Rectal smooth muscle tissue (tissue), 1 donor: ENCODE results near the gene LARP4B.

Experiments
- H3K27ac ChIP-seq: one replicate; pipeline ENCODE4 v1.7.0; 2013; ENCODE audit warnings: low read depth, low read length, inconsistent platforms
- H3K27me3 ChIP-seq: one replicate; pipeline ENCODE4 v1.7.0; 2013; ENCODE audit warnings: low read length; ENCODE audit not compliant: control insufficient read depth, insufficient read depth
- H3K36me3 ChIP-seq: one replicate; pipeline ENCODE4 v1.7.0; 2013; ENCODE audit warnings: low read length; ENCODE audit not compliant: control insufficient read depth, insufficient read depth
- H3K4me1 ChIP-seq: one replicate; pipeline ENCODE4 v1.7.0; 2013; ENCODE audit warnings: low read length; ENCODE audit not compliant: control insufficient read depth, insufficient read depth
- H3K4me3 ChIP-seq: one replicate; pipeline ENCODE4 v1.7.0; 2013; ENCODE audit warnings: low read length
- H3K9ac ChIP-seq: one replicate; pipeline ENCODE4 v1.7.0; 2013; ENCODE audit warnings: low read length

Gene LARP4B

GRCh38 chr10:870564-871166, 60.8 kb downstream of the LARP4B start:
- no peaks in the 10 kb centered on the region for H3K27me3 ChIP-seq
- no peak overlapping the region for H3K9ac ChIP-seq
- H3K27ac ChIP-seq, result no peak overlapping the region
- H3K36me3 ChIP-seq, result peaks cover 9% of the 10 kb centered on the region
- no peaks in the 10 kb centered on the region for H3K4me1 ChIP-seq
- H3K4me3 ChIP-seq, result no peak overlapping the region

- H3K27ac ChIP-seq, result no peak overlapping the region
- no peaks in the 10 kb centered on the region for H3K27me3 ChIP-seq
- no peak overlapping the region for H3K4me3 ChIP-seq
- peaks cover 9% of the 10 kb centered on the region for H3K36me3 ChIP-seq
- H3K9ac ChIP-seq, result no peak overlapping the region
- H3K4me1 ChIP-seq, result no peaks in the 10 kb centered on the region
These were observed 62.3 kb downstream of the LARP4B start for GRCh38 chr10:869171-869570.

- no peaks in the 10 kb centered on the region for H3K4me1 ChIP-seq
- H3K36me3 ChIP-seq, result peaks cover 13% of the 10 kb centered on the region
- no peak overlapping the region for H3K27ac ChIP-seq
- H3K4me3 ChIP-seq, result no peak overlapping the region
- no peaks in the 10 kb centered on the region for H3K27me3 ChIP-seq
- no peak overlapping the region for H3K9ac ChIP-seq
These were observed 63.7 kb downstream of the LARP4B start for GRCh38 chr10:867807-868206.

GRCh38 chr10:866577-866941, 64.9 kb downstream of the LARP4B start:
- no peak overlapping the region for H3K27ac ChIP-seq
- H3K36me3 ChIP-seq, result peaks cover 16% of the 10 kb centered on the region
- no peak overlapping the region for H3K4me3 ChIP-seq
- no peak overlapping the region for H3K9ac ChIP-seq
- H3K27me3 ChIP-seq, result no peaks in the 10 kb centered on the region
- H3K4me1 ChIP-seq, result no peaks in the 10 kb centered on the region

GRCh38 chr10:865924-866576, 65.5 kb downstream of the LARP4B start:
- H3K27ac ChIP-seq, result no peak overlapping the region
- peaks cover 14% of the 10 kb centered on the region for H3K36me3 ChIP-seq
- no peak overlapping the region for H3K4me3 ChIP-seq
- H3K27me3 ChIP-seq, result no peaks in the 10 kb centered on the region
- no peaks in the 10 kb centered on the region for H3K4me1 ChIP-seq
- no peak overlapping the region for H3K9ac ChIP-seq

GRCh38 chr10:865257-865656, 66.2 kb downstream of the LARP4B start:
- H3K36me3 ChIP-seq, result peaks cover 12% of the 10 kb centered on the region
- H3K27me3 ChIP-seq, result no peaks in the 10 kb centered on the region
- H3K4me1 ChIP-seq, result no peaks in the 10 kb centered on the region
- no peak overlapping the region for H3K27ac ChIP-seq
- H3K9ac ChIP-seq, result no peak overlapping the region
- H3K4me3 ChIP-seq, result no peak overlapping the region

GRCh38 chr10:860519-860918, 71.0 kb downstream of the LARP4B start:
- no peak overlapping the region for H3K4me3 ChIP-seq
- peaks cover 10% of the 10 kb centered on the region for H3K4me1 ChIP-seq
- no peak overlapping the region for H3K9ac ChIP-seq
- peaks cover 16% of the 10 kb centered on the region for H3K36me3 ChIP-seq
- no peaks in the 10 kb centered on the region for H3K27me3 ChIP-seq
- no peak overlapping the region for H3K27ac ChIP-seq

- Histone ChIP-seq H3K27ac (no peak overlapping the region), H3K4me3 (no peak overlapping the region), H3K9ac (no peak overlapping the region), H3K36me3 (peaks cover 7% of the 10 kb centered on the region), H3K4me1 (peaks cover 12% of the 10 kb centered on the region), H3K27me3 (no peaks in the 10 kb centered on the region)
These were observed 74.9 kb downstream of the LARP4B start for GRCh38 chr10:856416-857157.

- Histone ChIP-seq H3K4me3 (no peak overlapping the region), H3K27me3 (no peaks in the 10 kb centered on the region), H3K36me3 (peaks cover 4% of the 10 kb centered on the region), H3K9ac (no peak overlapping the region), H3K4me1 (peaks cover 12% of the 10 kb centered on the region), H3K27ac (no peak overlapping the region)
These were observed 75.8 kb downstream of the LARP4B start for GRCh38 chr10:855671-856070.

- H3K27me3 ChIP-seq, result no peaks in the 10 kb centered on the region
- peaks cover 2% of the 10 kb centered on the region for H3K36me3 ChIP-seq
- H3K27ac ChIP-seq, result no peak overlapping the region
- H3K9ac ChIP-seq, result no peak overlapping the region
- peaks cover 12% of the 10 kb centered on the region for H3K4me1 ChIP-seq
- no peak overlapping the region for H3K4me3 ChIP-seq
These were observed 76.4 kb downstream of the LARP4B start for GRCh38 chr10:855079-855478.

GRCh38 chr10:853017-853416, 78.5 kb downstream of the LARP4B start:
- no peaks in the 10 kb centered on the region for H3K27me3 ChIP-seq
- no peak overlapping the region for H3K27ac ChIP-seq
- no peak overlapping the region for H3K9ac ChIP-seq
- peaks cover 12% of the 10 kb centered on the region for H3K4me1 ChIP-seq
- H3K36me3 ChIP-seq, result no peaks in the 10 kb centered on the region
- no peak overlapping the region for H3K4me3 ChIP-seq

- H3K4me1 ChIP-seq, result peaks cover 12% of the 10 kb centered on the region
- no peak overlapping the region for H3K4me3 ChIP-seq
- H3K27ac ChIP-seq, result no peak overlapping the region
- no peaks in the 10 kb centered on the region for H3K27me3 ChIP-seq
- no peak overlapping the region for H3K9ac ChIP-seq
- H3K36me3 ChIP-seq, result no peaks in the 10 kb centered on the region
These were observed 79.1 kb downstream of the LARP4B start for GRCh38 chr10:852386-852785.

- peaks cover 10% of the 10 kb centered on the region for H3K4me1 ChIP-seq
- H3K36me3 ChIP-seq, result no peaks in the 10 kb centered on the region
- no peak overlapping the region for H3K9ac ChIP-seq
- H3K27me3 ChIP-seq, result no peaks in the 10 kb centered on the region
- no peak overlapping the region for H3K27ac ChIP-seq
- H3K4me3 ChIP-seq, result no peak overlapping the region
These were observed 79.6 kb downstream of the LARP4B start for GRCh38 chr10:851901-852300.
